SKM-1 treated with dmso at 0.1 percent for 144 hours (cell line): Measurements from ENCODE around the gene CREG1.
"Not testable (repeated sequence)": the region's sequence is repeated elsewhere in the genome, so short reads cannot be mapped to it uniquely, and the experiment has no call there.

Experiments
- DNase-seq: peaks from one replicate; lab custom pipeline; 2025; ENCODE audit not compliant: unreplicated experiment; lab: John Stamatoyannopoulos, UW

CREG1 gene

GRCh38 chr1:167564612-167565270, 11.2 kb upstream of the CREG1 start:
- peak; percentile 88 for DNase-seq

GRCh38 chr1:167563579-167564246, 10.2 kb upstream of the CREG1 start:
- DNase-seq = peak; percentile 64

GRCh38 chr1:167562702-167563101, 9.1 kb upstream of the CREG1 start:
- no peak for DNase-seq

- no peak for DNase-seq
Observed at GRCh38 chr1:167561753-167562152, 8.2 kb upstream of the CREG1 start.

- peak; percentile 86 for DNase-seq
Observed at GRCh38 chr1:167555971-167556714, 2.6 kb upstream of the CREG1 start.

- not testable (repeated sequence) for DNase-seq
Observed at GRCh38 chr1:167555072-167555471, 1.5 kb upstream of the CREG1 start.

- peak; percentile 59 for DNase-seq
Observed at GRCh38 chr1:167554028-167554779, 642 bp upstream of the CREG1 start.

GRCh38 chr1:167551362-167551761, 2.2 kb downstream of the CREG1 start:
- DNase-seq = peak; percentile 50

GRCh38 chr1:167548059-167548932, 5.3 kb downstream of the CREG1 start:
- DNase-seq = peak; percentile 97

GRCh38 chr1:167546935-167547334, 6.6 kb downstream of the CREG1 start:
- no peak for DNase-seq

GRCh38 chr1:167545349-167545748, 8.2 kb downstream of the CREG1 start:
- DNase-seq = no peak

- no peak for DNase-seq
Observed at GRCh38 chr1:167544447-167545093, 9.0 kb downstream of the CREG1 start.

- DNase-seq = no peak
Observed at GRCh38 chr1:167543199-167543990, 10.2 kb downstream of the CREG1 start.

- DNase-seq = peak; percentile 21
Observed at GRCh38 chr1:167542109-167543032, 11.2 kb downstream of the CREG1 start.

- no peak for DNase-seq
Observed at GRCh38 chr1:167541610-167542009, 12.0 kb downstream of the CREG1 start.

GRCh38 chr1:167541003-167541402, 12.6 kb downstream of the CREG1 start:
- DNase-seq = no peak

- no peak for DNase-seq
Observed at GRCh38 chr1:167538657-167539056, 14.9 kb downstream of the CREG1 start.

GRCh38 chr1:167533851-167534300, 19.7 kb downstream of the CREG1 start:
- DNase-seq = peak; percentile 69
